GM18520 (cell line): ENCODE data around the gene ZFP36L2.
"Not testable (repeated sequence)": the region's sequence is repeated elsewhere in the genome, so short reads cannot be mapped to it uniquely, and the experiment has no call there.

Experiments used
- ATAC-seq: cut with Tn5 transposase; IDR thresholded peaks from one replicate; pipeline ENCODE4 v1.9.1; 2021; ENCODE audit not compliant: unreplicated experiment

Gene ZFP36L2

GRCh38 chr2:43190311-43191052 lies 35.9 kb downstream of the ZFP36L2 start:
- ATAC-seq, result no peak

GRCh38 chr2:43189861-43190260 lies 36.5 kb downstream of the ZFP36L2 start:
- not testable (repeated sequence) for ATAC-seq

- no peak for ATAC-seq
These were observed 37.6 kb downstream of the ZFP36L2 start for GRCh38 chr2:43188561-43189386.

- ATAC-seq, result no peak
These were observed 39.6 kb downstream of the ZFP36L2 start for GRCh38 chr2:43186679-43187374.

GRCh38 chr2:43186321-43186678 lies 40.1 kb downstream of the ZFP36L2 start:
- ATAC-seq, result no peak

GRCh38 chr2:43185146-43185545 lies 41.3 kb downstream of the ZFP36L2 start:
- ATAC-seq, result no peak

GRCh38 chr2:43184339-43184895 lies 42.0 kb downstream of the ZFP36L2 start:
- ATAC-seq, result no peak

GRCh38 chr2:43183743-43184142 lies 42.7 kb downstream of the ZFP36L2 start:
- no peak for ATAC-seq

GRCh38 chr2:43180897-43181296 lies 45.5 kb downstream of the ZFP36L2 start:
- ATAC-seq, result no peak

- no peak for ATAC-seq
These were observed 46.5 kb downstream of the ZFP36L2 start for GRCh38 chr2:43179942-43180341.

GRCh38 chr2:43178602-43179542 lies 47.5 kb downstream of the ZFP36L2 start:
- ATAC-seq, result no peak

- no peak for ATAC-seq
These were observed 48.3 kb downstream of the ZFP36L2 start for GRCh38 chr2:43178055-43178598.

- ATAC-seq, result no peak
These were observed 50.0 kb downstream of the ZFP36L2 start for GRCh38 chr2:43176449-43176848.

- ATAC-seq, result no peak
These were observed 50.5 kb downstream of the ZFP36L2 start for GRCh38 chr2:43175876-43176275.

GRCh38 chr2:43175020-43175441 lies 51.4 kb downstream of the ZFP36L2 start:
- ATAC-seq, result no peak

GRCh38 chr2:43174368-43174916 lies 52.0 kb downstream of the ZFP36L2 start:
- ATAC-seq, result peak; percentile 91
